Measurements from ENCODE around the gene GDF7.

Gene GDF7

DNA sequence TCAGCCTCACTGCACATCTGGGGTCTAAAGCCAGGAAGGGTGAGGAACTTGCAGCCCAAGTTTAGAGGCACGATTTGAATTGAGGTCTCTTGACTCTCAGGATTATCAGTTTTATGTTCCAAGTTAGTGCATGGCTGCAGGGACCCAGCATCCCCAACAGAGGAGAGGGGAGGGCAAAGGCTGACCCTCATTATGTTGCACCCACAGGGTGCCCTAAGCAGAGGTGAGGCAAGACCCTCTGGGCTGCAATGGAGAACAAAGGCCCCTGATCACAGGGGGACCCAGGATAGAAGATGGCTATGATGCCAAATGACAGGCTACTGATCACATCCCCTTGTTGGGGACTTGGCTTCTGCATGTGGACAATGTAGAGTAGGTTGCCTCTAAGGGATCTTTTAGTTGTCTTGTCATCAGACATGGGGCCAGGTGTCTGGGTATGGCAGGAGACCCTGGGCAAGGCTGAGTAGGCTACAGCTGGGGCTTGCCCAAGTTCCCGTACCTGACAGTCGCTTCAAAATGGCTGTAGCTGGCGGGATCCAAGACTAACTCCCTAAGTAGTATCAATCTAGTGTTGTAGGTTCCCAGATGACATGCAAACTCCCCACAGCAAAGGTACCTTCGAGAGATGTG, 4.5 kb upstream of the GDF7 start:
- no peak for DNase-seq (ENCODE audit: low spot score)

DNA sequence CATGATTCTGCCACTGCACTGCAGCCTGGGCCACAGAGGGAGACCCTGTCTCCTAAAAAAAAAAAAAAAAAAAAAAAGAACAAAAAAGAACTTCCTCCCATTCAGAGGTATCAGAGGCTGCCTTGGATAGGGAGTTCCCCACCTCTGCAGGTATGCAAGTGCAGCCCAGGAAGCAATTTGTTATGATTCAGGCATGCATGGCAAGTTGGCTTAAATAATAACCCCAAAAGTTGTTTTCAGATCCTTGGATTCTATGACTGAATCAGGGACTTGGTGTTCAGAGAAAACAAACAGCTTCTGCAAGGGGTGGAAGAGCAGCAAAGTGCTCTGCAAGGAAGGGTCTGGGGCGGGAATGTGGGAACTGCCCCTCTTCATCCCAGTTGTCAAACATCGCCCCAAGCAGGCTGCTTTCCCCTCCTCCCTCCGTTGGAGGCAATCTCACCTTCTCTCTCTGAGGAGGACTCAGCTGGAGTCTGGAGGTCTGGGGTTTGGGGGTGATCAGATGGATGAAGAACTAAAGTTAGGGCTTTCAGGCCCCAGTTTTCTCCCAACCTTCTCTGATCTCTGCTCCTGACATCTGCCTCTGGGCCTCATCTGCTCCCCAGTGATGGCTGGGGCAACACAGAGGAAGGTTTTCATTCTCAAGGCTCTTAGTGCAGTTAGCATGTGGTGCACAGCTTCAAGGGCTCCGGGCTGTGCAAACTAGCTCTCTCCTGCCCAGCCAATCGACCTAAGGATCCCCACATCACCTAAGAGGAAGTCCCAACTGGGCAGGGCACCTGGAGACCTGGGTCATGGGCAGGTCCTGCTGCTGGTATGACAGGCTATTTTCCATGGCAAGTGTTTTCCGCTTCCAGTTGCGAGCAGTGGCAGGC, 3.5 kb upstream of the GDF7 start:
- no peak for DNase-seq (ENCODE audit: low spot score)

DNA sequence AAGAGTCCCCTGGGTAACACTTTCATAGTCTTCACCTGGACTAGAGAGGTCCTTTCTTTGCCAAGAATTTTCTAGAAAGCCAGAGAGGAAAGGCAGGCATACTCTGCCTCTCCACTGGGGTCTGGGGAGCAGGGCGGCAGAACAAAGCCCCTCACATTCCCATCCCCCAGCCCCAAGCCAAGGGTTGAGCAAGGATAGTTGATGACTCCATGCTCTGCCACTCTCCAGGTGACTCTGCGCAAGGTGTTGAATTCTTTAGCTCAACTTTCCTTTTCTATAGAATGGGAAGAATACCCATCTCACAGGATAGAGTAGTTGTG, 2.9 kb upstream of the GDF7 start:
- no peak for DNase-seq (ENCODE audit: low spot score)

DNA sequence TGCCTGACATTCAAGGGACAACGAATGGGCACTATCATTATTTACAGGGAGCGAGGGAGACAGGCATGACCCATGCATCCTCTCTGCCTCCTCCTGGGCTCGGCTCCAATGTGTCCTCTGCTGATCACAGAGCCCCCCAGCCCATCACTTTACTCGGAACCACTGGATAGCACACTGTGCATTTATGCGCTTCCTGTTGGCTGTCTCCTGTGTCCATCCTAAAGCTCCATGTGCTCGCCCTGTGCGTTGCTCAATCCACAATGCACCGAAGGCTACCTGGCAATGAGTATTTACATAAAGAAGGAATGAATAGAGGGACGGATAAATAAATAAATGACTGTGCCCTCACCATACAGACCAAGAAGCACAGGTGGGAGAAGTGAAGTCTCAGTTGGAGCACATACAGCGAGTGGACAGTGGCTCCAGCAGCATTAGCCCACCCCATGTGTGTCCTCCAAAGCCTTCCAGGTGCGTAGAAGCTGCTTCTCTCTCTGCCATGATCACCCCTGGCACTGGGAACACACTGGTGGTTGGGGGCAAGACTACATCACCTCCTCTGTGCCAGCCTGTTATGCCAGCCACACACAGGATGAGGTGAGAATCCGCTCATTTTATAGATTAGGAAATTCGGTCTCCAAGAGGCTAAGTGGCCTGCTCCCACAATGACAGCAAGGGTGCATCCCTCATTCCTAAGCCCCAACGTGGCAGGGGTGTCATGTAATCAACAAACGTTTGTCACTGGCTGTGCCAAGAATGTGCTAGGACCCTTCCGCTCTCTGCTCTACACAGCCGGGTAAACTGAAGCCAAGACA, 2.3 kb upstream of the GDF7 start:
- no peak for DNase-seq (ENCODE audit: low spot score)

DNA sequence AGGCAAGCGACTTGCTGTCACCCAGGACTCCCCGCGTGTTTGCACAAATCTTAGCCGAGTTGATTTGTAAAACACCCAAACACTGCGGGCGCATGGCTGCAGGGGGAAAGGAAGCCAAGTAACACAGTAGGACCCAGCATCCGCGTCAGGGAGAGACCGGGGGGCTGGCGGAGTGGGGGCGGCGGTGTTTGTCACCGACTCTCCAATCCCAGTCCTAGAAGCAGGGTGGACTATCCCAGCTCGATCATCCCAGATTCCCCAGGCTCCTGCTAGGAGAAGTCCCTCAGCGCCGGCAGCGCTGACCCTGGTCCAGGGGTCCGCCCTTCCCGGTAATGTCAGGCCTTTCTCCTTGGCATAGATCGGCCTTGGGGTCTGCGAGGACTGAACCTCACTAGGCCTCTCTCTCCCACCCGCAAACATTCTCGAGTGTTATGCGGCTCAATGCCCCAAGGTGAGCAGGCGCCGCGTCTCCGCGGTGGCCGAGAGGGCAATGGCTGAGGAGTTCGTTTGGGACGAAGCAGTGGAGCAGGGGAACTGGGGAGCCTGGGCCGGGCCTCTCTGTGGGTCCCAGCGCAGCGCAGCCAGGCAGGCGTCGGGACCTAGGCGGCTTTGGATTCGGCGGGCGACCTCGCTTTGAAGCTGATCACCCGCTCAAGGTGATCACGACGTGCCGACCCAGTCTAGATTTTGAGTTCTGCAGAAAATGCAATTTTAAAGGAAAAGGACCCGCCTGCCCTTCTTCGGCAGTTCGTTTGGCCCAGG, 1.5 kb upstream of the GDF7 start:
- no peak for DNase-seq (ENCODE audit: low spot score)

DNA sequence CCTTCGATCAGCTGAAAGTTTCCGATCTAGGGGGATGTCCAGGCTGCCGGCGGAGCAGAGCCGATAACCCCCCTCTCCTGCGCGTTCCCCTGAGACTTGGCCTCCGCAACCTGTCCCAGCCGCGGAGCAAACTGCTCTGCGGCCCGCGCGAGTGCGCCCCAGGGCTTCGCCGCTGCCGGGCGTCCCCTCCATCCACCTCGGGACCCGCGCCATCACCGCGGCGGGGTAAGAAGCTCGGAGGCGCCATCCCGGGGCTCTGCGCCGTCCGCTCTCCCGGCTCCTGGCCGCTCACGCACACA, 990 bp upstream of the GDF7 start:
- DNase-seq (ENCODE audit: low spot score), result no peak

DNA sequence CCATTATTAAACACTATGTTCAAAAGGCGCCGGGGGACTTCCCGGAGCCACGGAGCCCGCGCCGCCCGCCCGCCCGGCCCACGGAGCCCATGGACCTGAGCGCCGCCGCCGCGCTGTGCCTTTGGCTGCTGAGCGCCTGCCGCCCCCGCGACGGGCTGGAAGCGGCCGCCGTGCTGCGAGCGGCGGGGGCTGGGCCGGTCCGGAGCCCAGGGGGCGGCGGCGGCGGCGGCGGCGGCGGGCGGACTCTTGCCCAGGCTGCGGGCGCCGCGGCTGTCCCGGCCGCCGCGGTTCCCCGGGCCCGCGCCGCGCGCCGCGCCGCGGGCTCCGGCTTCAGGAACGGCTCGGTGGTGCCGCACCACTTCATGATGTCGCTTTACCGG, 197 bp downstream of the GDF7 start:
- DNase-seq (ENCODE audit: low spot score), result no peak

DNA sequence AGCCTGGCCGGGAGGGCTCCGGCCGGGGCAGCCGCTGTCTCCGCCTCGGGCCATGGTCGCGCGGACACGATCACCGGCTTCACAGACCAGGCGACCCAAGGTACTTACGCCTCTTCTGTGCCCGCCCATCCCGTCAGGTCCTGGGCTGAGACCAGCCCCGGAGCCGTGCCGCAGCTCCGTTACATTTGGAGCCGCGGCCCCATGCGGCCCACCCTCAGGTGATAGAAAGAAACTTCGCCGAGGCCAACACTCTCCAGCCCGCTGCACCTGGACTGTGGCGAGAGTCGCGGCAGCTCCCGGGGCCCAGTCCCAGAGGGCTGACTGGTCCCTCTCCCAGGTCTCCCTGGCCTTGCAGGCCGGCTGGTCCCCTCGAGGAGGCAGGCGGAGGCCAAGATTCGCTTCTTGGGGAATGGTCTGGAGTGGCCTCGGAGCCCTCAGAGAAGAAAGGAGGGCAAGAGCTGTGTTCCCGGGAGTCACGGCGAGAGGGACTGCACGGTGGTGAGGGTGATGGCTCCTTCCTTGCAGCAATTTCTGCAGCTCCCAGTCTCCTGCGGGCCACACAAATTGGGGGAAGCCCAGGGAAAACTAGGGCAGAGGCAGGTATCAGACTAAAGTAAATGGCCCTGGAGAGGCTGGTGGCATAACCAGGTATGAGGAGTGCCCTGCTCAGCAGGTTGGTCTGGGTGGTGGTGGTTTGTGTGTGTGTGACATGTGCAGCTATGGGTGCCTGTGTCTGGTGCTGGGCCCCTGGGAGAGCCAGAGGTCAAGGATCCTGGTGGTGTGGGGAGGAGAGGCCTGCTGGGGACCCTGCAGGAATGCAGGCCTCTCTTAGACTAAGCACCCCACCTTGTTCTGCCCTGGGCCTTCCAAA, 822 bp downstream of the GDF7 start:
- DNase-seq (ENCODE audit: low spot score), result no peak

DNA sequence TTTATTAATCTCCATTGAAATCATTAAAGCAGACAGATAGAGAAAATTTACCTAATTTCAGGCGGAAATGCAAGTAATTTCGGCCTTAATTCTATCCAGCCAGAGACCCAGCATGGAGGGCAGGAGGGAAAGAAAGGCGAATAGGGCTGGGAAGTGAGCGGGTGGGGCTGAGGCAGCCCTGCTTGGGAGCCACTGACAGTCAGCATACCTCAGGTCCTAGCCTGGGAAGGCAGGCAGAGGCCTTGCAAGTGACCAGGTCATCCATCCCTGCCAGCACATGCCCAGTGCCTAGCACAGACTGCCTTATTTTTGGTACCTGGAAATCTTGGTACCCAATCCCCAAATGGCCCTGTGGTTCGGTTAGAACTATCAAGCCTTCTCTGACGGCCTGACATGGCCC, 1.5 kb downstream of the GDF7 start:
- no peak for DNase-seq (ENCODE audit: low spot score)

DNA sequence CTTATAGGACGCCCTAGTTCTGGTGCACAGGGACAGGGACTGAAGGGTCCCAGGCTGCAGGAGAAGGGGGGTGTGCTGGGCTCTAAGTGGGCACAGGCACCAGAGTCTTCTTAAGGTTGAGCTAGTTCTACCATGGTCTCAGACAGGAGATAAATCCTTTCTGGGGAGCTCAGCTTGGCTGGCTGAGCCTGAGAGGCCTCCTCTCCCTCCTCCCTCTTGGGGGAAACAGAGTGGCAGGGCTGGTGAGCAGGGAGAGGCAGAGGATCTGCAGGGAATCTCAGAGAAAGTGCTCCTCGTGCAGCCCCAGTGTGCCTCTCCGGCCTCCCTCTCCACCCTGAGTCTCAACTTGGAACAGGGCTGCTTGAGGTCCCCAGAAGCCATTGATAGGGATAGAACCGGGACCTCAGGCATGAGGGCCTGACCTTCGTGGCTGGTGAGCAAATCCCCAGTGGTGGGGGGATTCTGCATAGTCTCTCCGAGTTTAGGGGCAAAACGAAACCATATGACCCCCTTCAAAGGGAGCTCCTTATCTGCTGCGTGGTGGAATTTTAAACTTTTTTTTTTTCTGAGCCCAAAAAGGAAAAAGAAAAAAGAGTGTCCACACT, 2.0 kb downstream of the GDF7 start:
- DNase-seq (ENCODE audit: low spot score), result no peak

DNA sequence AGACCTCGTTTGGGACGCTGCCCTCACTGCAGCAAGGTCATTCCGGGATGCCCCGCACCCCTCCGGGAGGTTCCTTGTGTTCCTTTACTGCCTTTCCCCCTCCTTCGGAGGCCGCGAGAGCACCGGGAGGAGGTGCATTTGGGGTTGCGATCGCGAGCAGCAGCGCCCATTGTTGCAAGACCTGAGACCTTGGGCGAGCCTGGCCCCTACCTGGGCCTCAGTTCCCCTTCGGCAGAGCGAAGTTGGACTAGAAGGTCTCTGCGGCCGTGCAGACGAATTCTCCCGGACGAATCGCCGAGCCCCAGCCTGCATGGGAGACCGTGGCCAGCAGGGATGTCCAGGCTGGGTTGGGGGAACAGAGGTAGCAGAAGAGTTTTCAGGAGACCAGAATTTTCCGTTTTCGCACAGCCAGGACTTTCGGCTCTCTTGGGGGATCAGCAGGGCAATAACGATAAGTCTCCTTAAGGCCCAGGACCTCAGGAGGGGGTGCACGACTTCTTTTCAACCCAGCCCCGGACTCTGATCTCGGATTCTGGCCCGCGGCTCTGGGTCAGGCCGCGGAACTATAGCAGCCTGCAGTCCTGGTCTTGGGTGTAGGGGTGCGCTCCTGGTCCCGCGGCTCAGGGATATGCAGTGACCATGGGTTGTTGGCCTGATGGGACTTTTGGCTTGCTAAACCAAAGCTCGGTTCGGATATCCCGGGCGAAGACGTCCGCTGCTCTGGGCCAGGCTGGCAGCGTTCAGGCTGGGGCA, 2.8 kb downstream of the GDF7 start:
- DNase-seq (ENCODE audit: low spot score), result no peak

DNA sequence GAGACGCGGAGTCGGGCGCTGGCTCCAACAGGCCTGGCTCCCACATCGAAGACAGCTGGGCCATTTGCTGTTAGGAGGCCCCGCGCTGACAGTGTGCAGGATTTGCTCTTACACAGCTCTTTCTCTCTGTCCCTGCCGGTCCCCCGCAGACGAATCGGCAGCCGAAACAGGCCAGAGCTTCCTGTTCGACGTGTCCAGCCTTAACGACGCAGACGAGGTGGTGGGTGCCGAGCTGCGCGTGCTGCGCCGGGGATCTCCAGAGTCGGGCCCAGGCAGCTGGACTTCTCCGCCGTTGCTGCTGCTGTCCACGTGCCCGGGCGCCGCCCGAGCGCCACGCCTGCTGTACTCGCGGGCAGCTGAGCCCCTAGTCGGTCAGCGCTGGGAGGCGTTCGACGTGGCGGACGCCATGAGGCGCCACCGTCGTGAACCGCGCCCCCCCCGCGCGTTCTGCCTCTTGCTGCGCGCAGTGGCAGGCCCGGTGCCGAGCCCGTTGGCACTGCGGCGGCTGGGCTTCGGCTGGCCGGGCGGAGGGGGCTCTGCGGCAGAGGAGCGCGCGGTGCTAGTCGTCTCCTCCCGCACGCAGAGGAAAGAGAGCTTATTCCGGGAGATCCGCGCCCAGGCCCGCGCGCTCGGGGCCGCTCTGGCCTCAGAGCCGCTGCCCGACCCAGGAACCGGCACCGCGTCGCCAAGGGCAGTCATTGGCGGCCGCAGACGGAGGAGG, 3.5 kb downstream of the GDF7 start:
- no peak for DNase-seq (ENCODE audit: low spot score)

DNA sequence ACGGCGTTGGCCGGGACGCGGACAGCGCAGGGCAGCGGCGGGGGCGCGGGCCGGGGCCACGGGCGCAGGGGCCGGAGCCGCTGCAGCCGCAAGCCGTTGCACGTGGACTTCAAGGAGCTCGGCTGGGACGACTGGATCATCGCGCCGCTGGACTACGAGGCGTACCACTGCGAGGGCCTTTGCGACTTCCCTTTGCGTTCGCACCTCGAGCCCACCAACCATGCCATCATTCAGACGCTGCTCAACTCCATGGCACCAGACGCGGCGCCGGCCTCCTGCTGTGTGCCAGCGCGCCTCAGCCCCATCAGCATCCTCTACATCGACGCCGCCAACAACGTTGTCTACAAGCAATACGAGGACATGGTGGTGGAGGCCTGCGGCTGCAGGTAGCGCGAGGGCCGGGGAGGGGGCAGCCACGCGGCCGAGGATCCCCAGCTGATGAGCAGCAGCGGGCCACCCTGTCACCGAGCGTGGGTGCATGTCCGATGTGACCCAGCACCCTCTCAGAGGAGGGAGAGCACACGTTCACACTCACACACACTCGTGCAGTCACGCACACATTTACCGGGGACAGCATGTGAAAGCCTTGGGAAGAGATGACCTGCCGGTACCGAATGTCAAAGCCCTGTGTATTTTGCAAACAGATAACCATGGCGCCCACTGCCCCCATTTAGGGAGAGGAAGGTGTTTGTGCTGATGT, 4.2 kb downstream of the GDF7 start:
- no peak for DNase-seq (ENCODE audit: low spot score)

DNA sequence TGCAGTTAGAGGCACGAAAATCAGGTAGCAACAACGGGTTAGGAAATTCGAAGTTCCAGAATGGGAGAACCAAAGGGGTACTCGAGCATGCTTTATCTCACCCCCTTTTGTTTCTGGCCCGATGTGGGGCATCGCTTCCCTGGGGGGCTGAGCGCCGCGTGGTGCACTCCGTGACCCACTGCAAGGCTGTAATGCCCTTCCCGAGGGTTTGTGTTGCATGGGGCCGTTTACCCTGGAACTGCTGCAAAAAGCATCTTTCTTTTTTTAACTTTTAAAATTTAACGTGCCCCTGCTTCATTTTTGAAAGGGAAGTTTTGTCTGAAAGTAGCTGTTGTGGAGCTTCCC, 4.8 kb downstream of the GDF7 start:
- no peak for DNase-seq (ENCODE audit: low spot score)

DNA sequence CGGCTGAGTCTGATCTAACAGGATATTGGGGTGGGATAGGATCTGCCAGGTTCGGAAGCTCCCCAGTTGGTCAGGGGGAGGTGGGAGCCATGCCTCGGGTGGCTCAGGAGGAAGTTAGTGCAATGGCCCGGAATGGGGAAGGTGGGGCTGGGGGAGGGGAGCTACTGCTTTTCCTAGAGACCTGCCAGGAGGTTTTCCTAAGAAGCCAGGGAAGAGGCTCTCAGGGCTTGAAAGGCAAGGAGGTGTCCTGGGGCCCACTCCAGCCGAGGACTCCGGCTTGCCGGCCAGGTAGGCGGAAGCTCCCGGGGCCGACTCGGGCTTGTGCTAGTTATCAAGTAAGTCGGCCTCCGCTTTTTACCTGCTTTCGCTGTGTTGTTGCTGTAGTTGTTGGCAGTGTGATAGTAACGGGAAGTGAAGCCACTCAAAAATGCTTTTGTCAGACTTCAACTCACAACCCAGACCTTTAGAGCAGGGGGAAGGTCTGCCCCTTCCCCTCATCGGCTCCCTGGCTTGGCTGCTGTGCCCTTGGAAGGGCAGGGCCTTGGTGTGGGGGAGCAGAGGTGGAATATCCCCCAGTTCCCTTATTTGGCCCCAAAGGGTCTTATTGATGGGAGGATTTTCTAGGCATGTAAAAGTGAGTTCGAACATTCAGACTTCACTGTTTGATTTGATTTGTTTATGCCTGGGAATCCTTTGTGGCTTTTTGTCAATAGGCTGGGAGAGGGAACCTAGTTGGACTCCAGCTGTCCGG, 5.4 kb downstream of the GDF7 start:
- no peak for DNase-seq (ENCODE audit: low spot score)

DNA sequence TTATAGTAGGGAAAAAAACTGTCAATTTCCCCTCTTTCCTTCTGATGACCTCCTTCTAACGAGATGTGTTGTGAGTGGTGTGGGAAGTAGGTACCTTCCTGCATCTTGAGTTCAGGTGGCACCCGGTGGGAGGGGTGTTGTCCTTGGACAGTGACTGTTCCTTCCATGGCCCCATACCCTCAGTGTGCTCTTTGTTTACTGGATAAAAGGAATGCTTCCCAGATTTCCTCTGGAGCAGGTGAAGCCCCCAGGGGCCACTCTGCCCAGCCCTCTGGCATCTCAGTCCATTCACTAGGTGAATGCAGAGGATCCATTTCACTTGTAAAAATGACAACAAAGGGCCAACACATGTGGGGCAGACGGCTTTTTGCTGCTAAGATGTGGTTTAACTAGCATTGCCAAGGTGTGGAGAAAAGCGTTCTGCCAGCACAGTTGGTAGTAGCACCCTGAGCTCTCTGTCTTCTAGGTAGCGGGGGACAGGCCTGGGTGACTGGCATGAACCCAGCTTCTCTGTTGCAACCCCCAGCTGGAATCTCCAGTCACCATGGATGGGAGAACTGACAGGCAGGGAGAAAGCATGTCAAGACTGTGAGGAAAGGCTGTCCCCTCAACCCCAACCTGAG, 6.9 kb downstream of the GDF7 start:
- no peak for DNase-seq (ENCODE audit: low spot score)

DNA sequence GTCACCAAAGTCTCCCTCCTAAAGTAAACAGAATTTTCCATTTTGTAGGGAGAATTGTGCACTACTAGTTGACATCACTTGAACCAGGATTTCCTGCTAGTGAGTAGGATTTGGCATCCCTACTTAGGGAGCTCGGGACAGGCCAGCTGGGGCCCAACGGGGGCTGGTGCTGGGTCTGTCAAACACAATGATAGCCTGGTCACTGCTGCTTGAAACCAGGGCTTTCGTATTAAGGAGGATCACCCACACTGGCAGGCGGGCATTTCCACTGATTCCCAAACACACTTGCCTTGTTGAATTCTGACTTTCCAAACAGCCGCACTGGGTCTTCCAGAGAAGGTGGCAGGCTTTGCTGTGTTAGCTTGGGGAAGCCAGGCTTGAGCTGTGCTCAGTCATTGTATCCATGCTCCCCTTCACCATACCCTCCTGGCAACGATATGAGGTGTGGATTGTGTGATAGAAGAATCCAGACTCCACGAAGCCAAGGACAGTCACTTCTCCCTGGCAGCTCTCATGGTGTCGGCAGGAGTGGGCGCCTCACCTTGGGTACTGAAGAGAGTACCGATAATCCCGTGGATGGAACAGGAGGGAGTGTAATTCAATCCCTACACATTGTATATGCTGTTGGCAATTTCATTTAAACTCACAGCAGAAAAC, 7.5 kb downstream of the GDF7 start:
- no peak for DNase-seq (ENCODE audit: low spot score)

All from CD4-positive, alpha-beta T cell treated with Interleukin-15 for 4 hours (primary cell).